ENCODE measurements around the gene C8G.

Gene C8G

GRCh38 chr9:136941231-136942111, 3.6 kb upstream of the C8G start:
- no peak for DNase-seq (ENCODE audit: low read depth in 2 of 2)

- no peak for DNase-seq (ENCODE audit: low read depth in 2 of 2)
Measured at GRCh38 chr9:136942112-136942880, 2.7 kb upstream of the C8G start.

- DNase-seq (ENCODE audit: low read depth in 2 of 2): no peak
Measured at GRCh38 chr9:136942881-136943230, 2.2 kb upstream of the C8G start.

- DNase-seq (ENCODE audit: low read depth in 2 of 2): no peak
Measured at GRCh38 chr9:136943291-136944211, 1.5 kb upstream of the C8G start.

GRCh38 chr9:136944212-136944518, 878 bp upstream of the C8G start:
- no peak for DNase-seq (ENCODE audit: low read depth in 2 of 2)

- no peak for DNase-seq (ENCODE audit: low read depth in 2 of 2)
Measured at GRCh38 chr9:136945333-136946227, 537 bp downstream of the C8G start.

- DNase-seq (ENCODE audit: low read depth in 2 of 2): no peak
Measured at GRCh38 chr9:136946228-136947027, 1.4 kb downstream of the C8G start.

- DNase-seq (ENCODE audit: low read depth in 2 of 2): no peak
Measured at GRCh38 chr9:136947028-136947891, 2.2 kb downstream of the C8G start.

GRCh38 chr9:136947955-136948510, 3.0 kb downstream of the C8G start:
- no peak for DNase-seq (ENCODE audit: low read depth in 2 of 2)

GRCh38 chr9:136949239-136949816, 4.3 kb downstream of the C8G start:
- no peak for DNase-seq (ENCODE audit: low read depth in 2 of 2)

GRCh38 chr9:136949817-136950655, 5.0 kb downstream of the C8G start:
- DNase-seq (ENCODE audit: low read depth in 2 of 2): peak; percentile 91 to 97

- no peak for DNase-seq (ENCODE audit: low read depth in 2 of 2)
Measured at GRCh38 chr9:136950656-136951276, 5.7 kb downstream of the C8G start.

- no peak for DNase-seq (ENCODE audit: low read depth in 2 of 2)
Measured at GRCh38 chr9:136951541-136952320, 6.7 kb downstream of the C8G start, which contains the start of gene LCN12. Gene LCN12, plus strand, starts transcription at chr9:136952273. Its CDS starts 55 bp downstream, at chr9:136952328.

- no peak for DNase-seq (ENCODE audit: low read depth in 2 of 2)
Measured at GRCh38 chr9:136952321-136952850, 7.3 kb downstream of the C8G start.

- DNase-seq (ENCODE audit: low read depth in 2 of 2): no peak
Measured at GRCh38 chr9:136952876-136953770, 8.1 kb downstream of the C8G start.

Data from stimulated activated CD4-positive, alpha-beta T cell treated with anti-CD3 and anti-CD28 coated beads, Interleukin-12 subunit alpha, Interleukin-12 subunit beta, amount 100 ng/mL, for 24 hours (primary cell).